Measurements from ENCODE around the gene IFI27L2.

Gene IFI27L2

GRCh38 chr14:94115631-94116030 is 13.8 kb downstream of the IFI27L2 start:
- no peak overlapping the region for H3K27ac ChIP-seq
- TF ChIP-seq CTCF (conservative IDR thresholded peaks at IDR 0.05): no peak
- no peak for TF ChIP-seq ZFX (IDR thresholded peaks at IDR 0.05)

- TF ChIP-seq CTCF (conservative IDR thresholded peaks at IDR 0.05): no peak
- no peak for TF ChIP-seq ZFX (IDR thresholded peaks at IDR 0.05)
These were observed 14.3 kb downstream of the IFI27L2 start for GRCh38 chr14:94115058-94115591.

GRCh38 chr14:94114589-94115057 is 14.8 kb downstream of the IFI27L2 start:
- TF ChIP-seq CTCF (conservative IDR thresholded peaks at IDR 0.05) (no peak), ZFX (IDR thresholded peaks at IDR 0.05) (no peak)

More at GRCh38 chr14:94115058-94115591, 14.3 kb downstream of the IFI27L2 start:
- H3K27ac ChIP-seq: no peak overlapping the region

GRCh38 chr14:94113908-94114588 is 15.4 kb downstream of the IFI27L2 start:
- no peak overlapping the region for H3K27ac ChIP-seq
- TF ChIP-seq ZFX (IDR thresholded peaks at IDR 0.05): no peak
- no peak for TF ChIP-seq CTCF (conservative IDR thresholded peaks at IDR 0.05)

More at GRCh38 chr14:94114589-94115057, 14.8 kb downstream of the IFI27L2 start:
- no peak overlapping the region for H3K27ac ChIP-seq

- H3K27ac ChIP-seq: no peak overlapping the region
- TF ChIP-seq ZFX (IDR thresholded peaks at IDR 0.05) (no peak), CTCF (conservative IDR thresholded peaks at IDR 0.05) (no peak)
These were observed 15.9 kb downstream of the IFI27L2 start for GRCh38 chr14:94113490-94113889.

- H3K27ac ChIP-seq: no peak overlapping the region
- no peak for TF ChIP-seq CTCF (conservative IDR thresholded peaks at IDR 0.05)
- no peak for TF ChIP-seq ZFX (IDR thresholded peaks at IDR 0.05)
These were observed 16.3 kb downstream of the IFI27L2 start for GRCh38 chr14:94113073-94113472.

- H3K27ac ChIP-seq: no peak overlapping the region
- no peak for TF ChIP-seq CTCF (conservative IDR thresholded peaks at IDR 0.05)
These were observed 16.8 kb downstream of the IFI27L2 start for GRCh38 chr14:94112513-94113063.
